ENCODE data around the gene SLC35A4.

- TF ChIP-seq POLR2AphosphoS5 (IDR thresholded peaks at IDR 0.05) (no peak), POLR2A (IDR thresholded peaks at IDR 0.05) (no peak), CTCF (IDR thresholded peaks at IDR 0.05) (no peak)
These were observed 26.2 kb downstream of the SLC35A4 start for GRCh38 chr5:140590861-140591260.

Measured in prostate gland (tissue), 2 donors.